HTERT RPE-1 (cell line): ENCODE measurements around the gene QRFP.
"Not testable (repeated sequence)": the region's sequence is repeated elsewhere in the genome, so short reads cannot be mapped to it uniquely, and the experiment has no call there.

Experiments used
- in situ Hi-C: fragments of 300-500 bp; cut with MboI; formaldehyde crosslinking; loops from 4 replicates; pipeline ENCODE4 v1.14.3; 2020; ENCODE audit warnings: low sequenced_read_pairs

QRFP gene

GRCh38 chr9:130858739-130859705 is 37.6 kb downstream of the QRFP start:
- in situ Hi-C loops = no loop called here

- in situ Hi-C loops = no loop called here
These were observed 38.5 kb downstream of the QRFP start for GRCh38 chr9:130857864-130858738.

GRCh38 chr9:130856474-130856873 is 40.1 kb downstream of the QRFP start:
- in situ Hi-C loops = no loop called here

- in situ Hi-C loops = no loop called here
These were observed 41.8 kb downstream of the QRFP start for GRCh38 chr9:130854835-130855234.

GRCh38 chr9:130854092-130854491 is 42.5 kb downstream of the QRFP start:
- in situ Hi-C loops = no loop called here

GRCh38 chr9:130852801-130853200 is 43.8 kb downstream of the QRFP start:
- in situ Hi-C loops = no loop called here

- in situ Hi-C loops = no loop called here
These were observed 47.3 kb downstream of the QRFP start for GRCh38 chr9:130849356-130849755.

GRCh38 chr9:130848514-130848913 is 48.1 kb downstream of the QRFP start:
- in situ Hi-C loops = not testable (repeated sequence)

GRCh38 chr9:130847306-130848217 is 49.0 kb downstream of the QRFP start:
- in situ Hi-C loops = no loop called here

GRCh38 chr9:130846487-130847305 is 49.9 kb downstream of the QRFP start:
- in situ Hi-C loops = no loop called here

- in situ Hi-C loops = no loop called here
These were observed 50.6 kb downstream of the QRFP start for GRCh38 chr9:130845901-130846481.

- in situ Hi-C loops = no loop called here
These were observed 51.4 kb downstream of the QRFP start for GRCh38 chr9:130845254-130845653.

GRCh38 chr9:130844044-130844451 is 52.6 kb downstream of the QRFP start:
- in situ Hi-C loops = no loop called here

GRCh38 chr9:130843049-130843908 is 53.3 kb downstream of the QRFP start:
- in situ Hi-C loops = no loop called here
